Kidney glomerular epithelial cell (primary cell): Measurements from ENCODE around the gene PTPRU.

ENCODE experiments used
- DNase-seq: peaks from one replicate; lab custom pipeline; 2025; lab: John Stamatoyannopoulos, UW

PTPRU gene

GRCh38 chr1:29267321-29268070, 31.2 kb downstream of the PTPRU start:
- DNase-seq: no peak

DNA sequence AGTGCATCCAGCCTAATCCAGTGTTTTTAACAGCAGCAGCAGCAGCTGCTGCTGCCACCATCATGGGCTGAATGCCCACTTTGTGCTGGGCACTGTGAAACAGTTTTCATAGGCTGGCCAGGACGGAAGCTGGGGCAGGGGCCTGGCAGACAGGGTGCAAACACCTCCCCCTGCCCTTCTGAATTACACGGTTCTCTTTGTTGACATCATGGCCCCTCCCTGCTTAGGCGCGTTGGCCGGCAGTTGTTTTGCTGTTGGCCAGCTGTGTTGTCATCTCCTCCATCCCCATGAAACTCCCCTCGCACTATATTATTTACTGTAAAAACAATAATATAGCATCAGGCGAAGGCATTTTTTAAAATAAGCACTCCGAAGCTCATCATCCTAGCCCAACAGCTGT, 33.1 kb downstream of the PTPRU start:
- DNase-seq: no peak

DNA sequence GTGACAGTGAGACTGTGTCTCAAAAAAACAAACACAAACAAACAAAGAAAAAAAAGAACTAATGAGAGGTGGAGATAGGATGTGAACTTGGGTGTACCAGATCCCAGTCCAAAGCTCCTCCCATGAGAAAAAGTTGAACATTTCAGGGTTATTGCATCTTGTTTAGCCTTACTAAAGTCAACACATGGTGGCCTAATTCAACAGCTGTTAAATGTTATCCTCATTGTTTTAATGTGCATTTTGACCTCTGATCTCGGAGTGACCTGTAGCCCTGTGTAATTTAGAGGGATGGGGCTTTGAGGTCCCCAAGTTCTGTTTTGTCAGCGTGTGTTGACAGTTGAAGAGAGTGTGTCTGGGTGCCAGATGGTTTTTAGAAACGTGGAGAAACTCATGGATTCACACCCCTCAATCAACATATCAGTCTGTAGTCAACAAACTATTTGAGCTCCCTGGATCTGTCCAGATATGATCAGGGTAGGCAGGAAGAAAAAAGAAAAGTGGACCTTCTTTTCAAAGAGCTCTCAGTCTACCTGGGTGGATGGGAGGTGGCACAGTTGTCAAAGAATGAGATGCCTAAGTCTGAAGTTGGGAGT, 34.7 kb downstream of the PTPRU start:
- DNase-seq: no peak

GRCh38 chr1:29271724-29272123, 35.4 kb downstream of the PTPRU start:
- DNase-seq: peak; percentile 53

- no peak for DNase-seq
Observed at GRCh38 chr1:29272147-29272907, 36.0 kb downstream of the PTPRU start.

DNA sequence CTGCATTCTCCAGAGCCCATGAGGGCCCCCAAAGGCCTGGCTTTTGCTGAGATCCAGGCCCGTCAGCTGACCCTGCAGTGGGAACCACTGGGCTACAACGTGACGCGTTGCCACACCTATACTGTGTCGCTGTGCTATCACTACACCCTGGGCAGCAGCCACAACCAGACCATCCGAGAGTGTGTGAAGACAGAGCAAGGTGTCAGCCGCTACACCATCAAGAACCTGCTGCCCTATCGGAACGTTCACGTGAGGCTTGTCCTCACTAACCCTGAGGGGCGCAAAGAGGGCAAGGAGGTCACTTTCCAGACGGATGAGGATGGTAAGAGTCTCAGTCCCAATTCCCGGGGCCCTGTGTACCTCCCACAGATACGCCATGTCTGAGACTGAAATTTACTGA, 39.1 kb downstream of the PTPRU start:
- no peak for DNase-seq

DNA sequence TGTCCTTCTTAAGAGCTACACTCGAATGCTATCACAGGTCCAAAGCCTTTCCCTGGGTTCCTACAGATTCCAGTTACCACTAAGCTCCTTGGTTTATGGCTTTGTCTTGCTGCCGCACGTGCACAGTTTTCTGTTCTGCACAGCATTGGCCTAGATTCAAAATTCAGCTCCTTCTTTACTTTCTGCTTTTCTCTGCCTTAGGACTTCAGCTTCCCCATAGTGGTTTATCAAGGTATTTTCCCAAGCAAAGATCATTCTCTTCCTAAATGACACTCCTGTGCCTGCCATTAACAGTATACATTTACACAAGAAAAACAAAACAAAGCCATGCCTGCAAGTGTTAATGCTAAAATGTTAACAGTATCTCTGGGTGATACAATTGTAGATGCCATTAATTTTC, 41.8 kb downstream of the PTPRU start:
- no peak for DNase-seq

- no peak for DNase-seq
Observed at GRCh38 chr1:29279406-29279805, 43.1 kb downstream of the PTPRU start.

- DNase-seq: no peak
Observed at GRCh38 chr1:29279951-29280391, 43.6 kb downstream of the PTPRU start.

DNA sequence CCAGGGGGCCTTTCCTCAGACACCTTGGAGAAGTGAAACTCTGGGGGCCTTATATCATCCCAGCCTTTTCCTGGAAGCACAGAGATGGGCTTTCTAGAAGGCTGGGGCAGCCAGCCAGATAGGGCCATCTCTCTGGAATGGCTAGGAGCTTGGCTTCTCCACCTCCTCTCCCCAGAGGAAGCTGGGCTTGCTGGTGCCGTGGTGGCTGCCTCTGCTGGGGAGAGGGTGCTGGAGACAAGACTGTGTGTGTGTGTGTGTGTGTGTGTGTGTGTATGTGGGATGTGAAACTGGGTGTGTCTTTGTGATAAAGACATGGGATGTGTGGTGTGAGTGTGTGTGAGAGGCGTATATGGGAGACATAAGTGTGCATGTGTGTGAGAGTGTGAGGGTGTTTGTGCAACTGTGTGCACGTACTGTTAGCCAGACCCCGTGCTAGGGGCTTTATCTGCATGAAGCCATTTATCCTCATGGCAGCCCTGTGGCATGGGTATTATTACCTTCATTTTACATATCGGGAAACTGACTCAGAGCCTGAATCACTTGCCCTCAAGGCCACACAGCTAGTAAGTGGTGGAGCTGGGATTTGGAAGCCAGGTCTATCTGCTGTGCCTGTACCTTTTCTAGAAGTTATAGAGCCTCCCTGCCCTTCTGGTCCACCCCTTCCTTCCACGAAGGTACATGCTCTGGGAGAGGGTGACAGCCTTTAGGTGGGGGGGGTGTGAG, 44.2 kb downstream of the PTPRU start:
- DNase-seq: no peak

- no peak for DNase-seq
Observed at GRCh38 chr1:29281571-29281970, 45.2 kb downstream of the PTPRU start.

DNA sequence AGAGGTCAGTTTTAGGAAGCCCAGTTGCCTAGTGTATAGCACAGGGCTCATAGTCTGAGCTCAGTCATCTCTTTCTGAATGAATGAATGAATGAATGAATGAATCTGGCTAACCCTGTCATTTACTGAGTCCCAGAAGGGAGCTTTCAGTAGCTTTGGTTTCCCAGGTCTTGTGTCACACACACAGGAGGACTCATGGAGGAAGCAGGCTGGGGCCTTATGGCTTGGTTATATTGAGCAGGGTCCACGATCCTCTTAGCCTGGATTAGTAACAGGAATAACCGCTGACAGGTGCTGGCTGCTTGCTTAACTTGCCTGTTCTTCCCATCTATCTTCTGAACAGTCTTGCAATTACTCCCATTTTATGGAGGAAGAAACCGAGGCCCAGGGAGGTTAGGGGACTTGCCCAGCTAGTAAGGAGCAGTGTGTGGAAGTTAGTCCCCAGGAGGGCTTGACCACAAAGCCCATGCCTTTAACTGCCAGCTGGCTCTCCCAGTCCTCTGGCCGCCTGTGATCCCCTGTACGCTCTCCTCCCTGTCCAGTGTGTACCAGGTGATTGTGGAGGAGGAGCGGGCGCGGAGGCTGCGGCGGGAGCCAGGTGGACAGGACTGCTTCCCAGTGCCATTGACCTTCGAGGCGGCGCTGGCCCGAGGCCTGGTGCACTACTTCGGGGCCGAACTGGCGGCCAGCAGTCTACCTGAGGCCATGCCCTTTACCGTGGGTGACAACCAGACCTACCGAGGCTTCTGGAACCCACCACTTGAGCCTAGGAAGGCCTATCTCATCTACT, 46.0 kb downstream of the PTPRU start:
- DNase-seq: no peak

DNA sequence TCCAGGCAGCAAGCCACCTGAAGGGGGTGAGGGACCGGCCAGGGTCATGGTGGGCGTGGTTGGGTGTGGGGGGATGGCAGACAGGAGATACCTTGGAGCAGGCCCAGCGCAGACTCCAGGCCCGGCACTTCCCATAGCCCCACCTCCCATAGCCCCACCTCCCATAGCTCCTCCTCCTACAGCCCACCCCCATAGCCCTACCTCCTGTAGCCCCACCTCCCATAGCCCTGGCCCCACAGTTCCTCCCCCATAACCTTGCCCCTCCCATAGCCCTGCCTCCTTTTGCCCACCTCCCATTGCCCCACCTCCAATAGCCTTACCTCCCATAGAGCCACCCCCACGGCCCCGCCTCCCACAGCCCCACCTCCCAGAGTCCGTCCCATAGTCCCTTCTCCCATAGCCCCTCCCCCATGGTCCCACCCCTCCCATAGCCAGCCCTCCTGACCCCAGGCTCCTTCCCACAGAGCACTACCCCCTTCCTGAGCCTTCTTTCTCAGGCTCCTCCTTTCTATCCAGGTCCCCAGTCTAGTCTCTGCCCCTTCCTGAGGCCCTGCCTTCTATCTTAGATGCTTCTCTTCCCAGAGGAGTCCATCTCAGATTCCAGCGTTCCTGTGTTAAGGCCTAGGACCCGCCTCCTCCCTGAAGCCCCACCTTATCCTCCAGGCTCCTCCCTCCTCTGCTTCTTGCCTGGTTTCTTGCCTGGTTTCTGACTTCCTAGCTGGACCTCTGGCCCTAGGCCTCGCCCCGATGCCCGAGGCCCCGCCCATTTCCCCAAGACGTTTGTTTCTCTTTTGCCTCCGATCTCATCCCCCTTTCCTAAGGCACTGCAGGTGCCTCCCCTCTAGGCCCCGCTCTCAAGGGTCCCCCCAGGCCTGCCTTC, 46.8 kb downstream of the PTPRU start:
- DNase-seq: no peak

DNA sequence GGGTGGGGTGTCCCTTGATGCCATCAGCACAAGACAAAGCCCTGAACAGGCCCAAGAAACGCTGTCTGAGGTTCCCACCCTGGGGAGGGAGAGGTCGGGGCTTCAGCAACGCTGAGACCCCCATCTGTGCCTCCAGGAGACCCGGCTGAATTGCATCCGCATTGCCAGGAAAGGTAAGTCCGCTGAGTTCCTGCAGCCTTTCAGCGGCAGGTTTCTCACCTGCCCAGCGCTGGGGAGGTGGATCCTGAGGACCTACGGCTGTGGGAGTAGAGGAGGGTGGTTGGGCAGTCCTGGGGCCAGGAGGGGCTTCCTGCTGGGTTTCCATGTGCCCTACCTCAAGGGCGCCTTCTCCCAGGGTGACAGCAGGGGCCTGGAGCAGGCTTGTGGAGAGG, 47.5 kb downstream of the PTPRU start:
- DNase-seq: no peak

GRCh38 chr1:29284286-29284960, 48.1 kb downstream of the PTPRU start:
- no peak for DNase-seq

DNA sequence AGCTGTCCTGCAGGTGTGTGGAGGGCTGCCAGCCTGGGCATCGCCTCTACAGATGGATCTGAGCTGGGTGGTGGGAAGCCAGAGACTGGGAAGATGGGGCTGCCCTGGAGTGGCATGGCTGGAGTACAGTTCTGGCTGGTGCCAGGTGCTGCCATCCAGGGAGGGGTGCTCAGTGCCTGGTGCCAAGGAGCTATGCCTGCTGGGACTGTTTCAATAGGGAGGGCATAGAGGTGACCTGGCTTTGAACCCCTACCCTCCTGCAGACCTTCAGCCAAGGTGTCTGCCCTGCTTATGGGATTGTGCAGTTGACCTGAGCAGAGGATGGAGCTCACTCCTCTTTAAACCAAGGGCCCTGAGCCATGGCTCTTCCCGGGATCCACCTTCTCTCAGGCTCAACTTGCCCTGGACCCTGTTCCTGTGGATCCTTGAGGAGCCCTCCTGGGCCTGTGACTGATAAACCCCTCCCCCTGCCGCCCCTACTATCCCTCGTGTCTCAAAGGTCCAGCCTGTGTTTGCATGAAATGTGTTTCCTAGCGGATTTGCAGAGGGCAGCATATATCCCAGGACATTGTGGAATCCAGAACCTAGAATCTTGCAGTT, 48.7 kb downstream of the PTPRU start:
- DNase-seq: no peak

DNA sequence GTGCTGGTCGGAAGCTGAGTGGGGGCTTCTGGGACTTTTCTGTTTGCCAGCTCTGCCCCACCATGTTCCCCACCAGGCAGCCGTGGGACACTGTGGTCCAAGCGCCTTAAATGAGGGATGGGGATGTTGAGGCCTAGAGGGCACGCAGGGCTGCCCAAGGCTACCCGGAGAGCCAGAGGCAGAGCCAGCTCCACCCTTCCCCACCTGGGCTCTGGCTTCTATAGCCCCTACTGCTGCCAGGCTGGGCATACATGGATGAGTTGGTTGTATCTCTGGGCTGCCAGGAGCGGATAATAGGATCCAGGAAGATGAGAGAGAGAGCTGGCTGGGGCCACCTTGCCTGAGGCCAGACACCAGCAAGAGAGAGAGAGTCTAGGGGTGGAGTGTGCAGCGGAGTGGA, 49.4 kb downstream of the PTPRU start:
- DNase-seq: no peak

DNA sequence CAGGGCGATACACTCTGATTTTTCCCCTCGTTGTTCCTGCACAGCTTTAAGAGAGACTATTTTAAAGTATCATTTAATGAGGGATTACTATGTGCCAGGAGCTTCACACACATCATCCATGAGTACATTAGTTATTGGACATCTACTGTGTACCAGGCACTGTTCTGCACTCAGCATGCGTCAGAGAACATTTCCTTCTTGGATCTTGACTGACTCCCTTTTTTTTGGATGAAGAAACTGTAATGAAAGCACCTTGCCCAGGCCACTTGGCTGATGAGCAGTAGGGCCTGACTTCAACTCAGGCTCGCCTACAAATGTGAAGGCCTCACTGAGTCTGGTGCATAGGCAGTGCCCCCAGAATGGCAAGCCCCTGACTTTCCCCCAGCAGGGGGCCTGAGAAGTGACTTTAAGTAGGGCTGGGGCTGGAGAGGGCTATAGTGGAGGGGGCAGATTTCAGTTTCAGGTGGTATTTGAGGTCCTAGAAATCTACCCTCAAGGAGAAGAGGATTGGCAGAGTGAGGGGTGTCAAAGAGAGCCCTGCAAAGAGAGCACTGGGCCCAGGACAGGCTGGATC, 50.0 kb downstream of the PTPRU start:
- DNase-seq: no peak

GRCh38 chr1:29289493-29289892, 53.2 kb downstream of the PTPRU start:
- no peak for DNase-seq
